GM15510 (cell line): Measurements from ENCODE around the gene FMN2.

Experiments used
- POLR2A ChIP-seq: IDR thresholded peaks from 3 replicates; pipeline ENCODE4 v1.6.1; 2011; ENCODE audit warnings: borderline replicate concordance; ENCODE audit not compliant: insufficient read length; ENCODE audit errors: extremely low read depth

Gene FMN2

DNA sequence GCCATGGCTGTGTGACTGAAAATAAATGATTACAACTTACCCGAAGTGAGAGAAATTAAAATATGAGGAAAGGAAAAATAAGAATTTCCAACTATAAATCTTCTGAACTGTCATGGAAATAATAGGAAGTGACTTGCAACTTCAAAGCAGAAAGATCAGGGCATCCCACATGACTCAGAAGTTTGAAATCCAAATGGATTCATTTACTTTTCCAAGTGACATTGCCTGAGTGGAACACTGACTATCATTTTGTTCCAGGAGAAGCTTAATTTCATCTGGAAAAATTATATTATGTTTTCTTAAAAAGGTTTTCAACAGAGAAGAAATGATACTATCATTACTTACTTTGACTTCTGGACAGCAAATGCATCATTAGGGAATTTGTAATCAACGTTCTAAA lies 409.4 kb downstream of the FMN2 start:
- no peak for TF ChIP-seq POLR2A

DNA sequence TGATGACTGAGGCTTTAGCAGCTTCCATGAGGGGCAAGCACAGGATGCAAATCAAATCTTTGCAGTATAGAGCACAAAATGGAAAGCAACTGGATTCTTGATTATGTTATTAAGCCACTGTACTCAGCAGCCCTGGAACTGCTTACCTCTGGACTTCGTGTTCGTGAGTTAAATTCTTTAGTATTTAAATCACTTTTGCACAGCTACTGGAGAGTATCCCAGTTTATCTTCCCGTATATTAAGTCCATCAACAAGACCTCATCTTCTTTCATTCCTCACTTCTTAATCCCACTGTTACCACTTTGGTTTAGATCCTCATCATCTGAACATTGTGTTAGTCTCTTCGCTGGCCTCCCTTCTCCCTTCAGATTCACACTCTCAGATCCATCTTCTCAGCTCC lies 411.4 kb downstream of the FMN2 start:
- TF ChIP-seq POLR2A = no peak

DNA sequence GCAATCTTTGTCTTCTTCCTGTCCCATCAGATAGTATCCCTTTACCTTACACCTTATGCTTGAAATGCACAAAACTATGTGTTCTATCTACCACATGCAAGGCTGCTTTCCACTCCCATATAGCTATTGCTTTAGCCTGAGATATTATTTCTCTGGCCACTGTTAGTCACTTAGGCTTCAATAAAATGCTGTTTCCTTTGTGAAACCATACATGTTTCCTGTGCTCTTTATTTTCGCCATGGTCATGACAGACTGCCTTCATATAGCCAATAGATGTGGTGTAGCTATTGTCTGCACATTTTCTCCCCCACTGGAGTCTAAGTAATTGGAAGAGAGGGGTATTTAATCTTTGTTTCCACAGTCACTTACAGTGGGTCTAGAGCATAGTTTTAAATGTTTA lies 411.9 kb downstream of the FMN2 start:
- no peak for TF ChIP-seq POLR2A

DNA sequence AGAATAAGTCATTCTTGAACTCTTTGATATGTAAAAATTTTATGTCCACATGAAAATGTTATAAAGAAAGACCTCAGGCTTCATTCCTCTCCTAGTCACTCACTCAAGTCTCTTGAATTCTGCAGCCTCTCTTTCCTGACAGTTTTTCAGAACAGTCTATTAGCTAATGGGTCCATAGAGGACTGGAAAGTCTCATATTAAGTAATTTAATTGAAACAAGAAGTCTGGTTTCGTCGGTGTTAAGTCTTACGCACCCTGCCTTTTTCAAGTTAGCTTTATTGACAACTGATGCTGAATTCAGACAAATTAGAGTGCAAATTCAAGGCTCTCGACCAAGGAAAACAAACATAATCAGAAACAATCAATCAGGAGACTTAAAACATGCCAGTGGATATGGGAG lies 414.5 kb downstream of the FMN2 start:
- no peak for TF ChIP-seq POLR2A

DNA sequence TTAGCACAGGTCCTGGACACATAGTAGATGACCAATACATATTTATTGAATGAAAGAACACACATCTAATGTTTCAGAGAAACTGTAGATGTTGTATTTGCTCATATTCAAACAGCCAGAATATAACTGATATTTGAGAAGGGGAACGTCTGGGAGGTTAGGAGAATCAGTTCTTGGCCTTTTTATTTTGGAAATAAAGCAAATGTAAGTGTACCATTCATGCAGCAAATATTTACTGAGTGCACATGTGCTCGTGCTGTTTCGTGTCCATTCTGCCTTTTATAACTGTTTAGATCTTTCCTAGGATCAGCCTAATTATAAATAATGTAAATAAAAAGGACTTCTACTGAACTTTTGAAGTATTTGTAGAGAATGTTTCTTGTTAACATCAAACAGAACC lies 416.5 kb downstream of the FMN2 start:
- TF ChIP-seq POLR2A = no peak

DNA sequence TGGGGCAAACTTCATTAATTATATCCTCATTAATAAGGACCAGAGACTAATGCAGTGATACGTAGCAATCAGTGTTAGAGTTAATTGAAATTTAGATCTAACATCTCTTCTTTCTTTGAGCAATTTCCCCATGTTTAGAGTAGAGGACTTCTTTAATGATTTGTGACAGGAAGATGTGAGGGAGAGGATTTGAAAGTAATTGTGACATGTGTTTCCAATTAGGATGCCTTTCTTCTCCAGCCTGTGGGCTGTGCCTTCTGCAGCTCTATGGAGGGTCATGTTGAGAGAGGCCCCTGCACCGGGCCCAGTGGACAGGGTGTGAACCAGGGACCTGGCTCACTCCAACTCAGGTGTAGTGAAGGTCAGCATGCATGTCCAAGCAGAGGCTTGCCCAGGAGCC lies 417.3 kb downstream of the FMN2 start:
- TF ChIP-seq POLR2A = no peak

DNA sequence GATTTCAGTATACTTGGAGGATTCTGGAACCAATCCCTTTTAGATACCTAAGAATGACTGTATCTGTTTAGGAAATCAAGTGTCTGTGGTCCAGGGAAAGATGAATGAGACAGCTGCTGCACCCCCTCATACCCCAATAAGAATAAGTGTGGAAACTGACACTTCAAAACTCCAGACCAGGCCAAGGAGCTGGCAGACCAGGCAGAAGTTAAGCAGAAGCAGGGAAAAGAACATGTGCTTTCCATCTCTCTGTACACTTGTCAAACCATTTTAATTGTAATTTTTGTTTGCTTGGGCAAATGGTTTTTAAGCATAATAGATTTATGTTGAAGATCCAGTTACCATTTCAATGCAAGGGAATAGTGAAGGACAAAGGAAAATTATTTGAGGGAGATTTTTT lies 420.1 kb downstream of the FMN2 start:
- no peak for TF ChIP-seq POLR2A

DNA sequence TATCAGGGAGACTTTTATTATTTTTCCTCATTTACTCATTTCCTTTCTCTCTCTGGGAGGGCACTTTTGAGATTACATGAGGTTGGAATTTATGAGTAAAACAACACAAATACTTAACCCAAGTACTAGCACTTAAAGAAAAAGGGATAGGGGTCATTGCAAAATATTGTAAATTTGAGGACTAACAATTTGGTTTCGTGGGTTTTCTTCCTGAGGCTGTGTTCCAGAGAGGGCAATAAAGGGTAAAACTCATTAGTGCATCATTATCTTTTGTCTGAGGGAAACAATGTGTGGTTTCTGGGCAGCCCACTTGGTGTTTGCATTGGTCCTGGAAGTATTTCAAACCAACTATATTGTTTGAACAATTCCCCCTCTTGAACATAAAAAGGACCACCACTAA lies 423.8 kb downstream of the FMN2 start:
- TF ChIP-seq POLR2A = no peak

DNA sequence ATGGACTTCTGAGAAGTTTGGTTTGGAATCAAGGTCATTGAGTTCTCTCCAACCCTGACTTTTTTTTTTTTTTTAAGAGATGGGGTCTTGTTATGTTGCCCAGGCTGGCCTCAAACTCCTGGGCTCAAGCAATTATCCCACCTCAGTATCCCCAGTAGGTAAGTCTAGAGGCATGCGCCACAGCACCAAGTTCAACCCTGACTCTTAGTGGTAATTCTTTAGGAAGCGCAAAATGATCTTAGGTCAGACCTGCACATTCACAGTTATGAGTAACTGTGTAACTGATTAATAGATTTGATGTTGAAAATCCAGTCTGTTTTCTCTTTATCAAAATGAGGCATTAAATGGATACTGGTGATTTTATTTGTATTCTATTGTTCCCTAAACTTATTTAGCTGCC lies 424.4 kb downstream of the FMN2 start:
- TF ChIP-seq POLR2A = no peak

DNA sequence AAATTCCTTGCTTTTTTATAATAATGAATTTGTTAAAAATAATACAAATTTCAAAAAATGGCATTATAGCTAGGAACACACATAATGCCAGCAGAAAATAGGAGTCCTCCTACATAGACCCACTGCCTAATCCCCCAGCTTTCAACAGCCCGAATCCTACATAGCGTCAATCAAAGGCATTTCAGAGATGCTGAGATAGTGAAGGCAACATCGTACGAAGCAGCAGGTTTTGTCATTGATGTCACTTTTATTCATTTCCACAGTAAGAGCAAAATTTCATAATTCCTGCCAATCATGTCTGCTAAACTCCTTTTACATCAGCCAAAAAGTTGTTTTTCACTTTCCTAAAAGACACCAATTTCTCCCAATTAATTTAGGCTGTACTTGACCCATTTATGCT lies 426.2 kb downstream of the FMN2 start:
- no peak for TF ChIP-seq POLR2A

DNA sequence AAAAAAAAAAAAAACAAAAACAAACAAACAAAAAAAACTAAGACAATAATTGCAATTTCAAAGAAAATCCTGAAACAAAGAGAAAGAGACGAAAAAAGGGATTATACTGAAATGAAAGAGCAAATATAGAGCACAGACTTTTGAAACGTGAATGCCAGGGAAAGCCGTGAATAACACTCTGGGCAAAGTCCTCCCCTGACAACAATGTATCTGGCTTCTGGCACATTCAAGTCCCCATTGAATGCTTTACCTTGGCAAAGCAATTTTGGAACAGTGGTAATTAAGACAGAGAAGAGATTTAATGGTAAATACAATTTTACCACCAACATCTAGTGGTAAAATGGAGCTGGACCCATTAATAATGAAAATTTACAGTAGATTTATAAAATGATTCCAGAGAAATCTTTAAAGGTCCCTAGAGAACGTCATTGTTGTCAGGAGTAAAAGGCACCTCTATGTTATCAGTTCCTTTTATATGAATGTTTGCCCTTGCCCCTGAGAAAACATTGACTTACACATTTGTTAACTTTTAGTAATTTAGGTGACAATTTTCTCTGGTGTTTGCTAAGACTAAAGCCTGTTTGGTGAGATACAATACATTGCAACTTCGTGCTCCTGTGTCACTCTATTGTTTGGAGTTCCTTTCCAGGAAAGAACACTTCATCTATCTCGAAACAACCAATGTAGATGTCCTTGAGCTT lies 430.6 kb downstream of the FMN2 start:
- no peak for TF ChIP-seq POLR2A

DNA sequence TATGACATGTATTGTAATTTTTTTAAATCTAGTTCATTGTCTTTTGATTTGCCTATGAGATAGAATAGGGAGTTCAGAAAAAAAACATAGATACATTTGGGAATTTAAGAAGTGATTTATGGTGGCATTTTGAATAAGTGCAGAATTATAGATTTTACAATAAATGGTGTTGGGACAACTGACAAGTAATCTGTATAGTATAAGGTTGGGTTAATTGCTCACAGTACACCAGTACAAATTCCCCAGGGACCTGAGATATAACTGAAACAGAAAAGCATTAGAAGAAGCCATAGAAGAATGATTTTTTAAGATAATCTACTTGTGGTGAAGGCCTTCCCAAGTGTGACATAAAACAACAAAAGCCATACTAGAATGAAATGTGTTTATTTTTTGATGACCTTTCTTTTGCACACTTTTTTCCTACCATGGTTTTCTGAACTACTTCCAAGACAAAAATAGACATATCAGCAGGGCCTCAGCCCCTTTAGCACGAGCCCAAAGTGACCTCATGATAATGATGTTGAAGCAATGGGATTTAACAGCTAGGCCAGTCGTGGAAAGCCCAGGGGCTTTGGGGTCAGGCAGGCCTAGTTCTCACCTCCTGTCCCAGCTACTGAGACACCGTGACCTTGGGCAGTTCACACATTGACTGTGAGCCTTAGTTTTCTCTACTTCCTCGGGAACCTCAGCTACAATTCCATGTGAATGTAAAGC lies 432.8 kb downstream of the FMN2 start:
- no peak for TF ChIP-seq POLR2A
